Activated gamma-delta T cell (primary cell): ENCODE data around the gene IGSF22.

ENCODE experiments used
- DNase-seq: peaks from one replicate; lab custom pipeline; 2025; lab: John Stamatoyannopoulos, UW
- total RNA-seq, 2 donors: gene quantifications; one replicate each; lab custom pipeline; 2026; lab: John Stamatoyannopoulos, UW

Gene IGSF22
- 1.2 to 1.7 reads per million in 2 donors for total RNA-seq

- DNase-seq: no peak
Measured at GRCh38 chr11:18726040-18726439, at the start of gene IGSF22. Gene IGSF22, minus strand, starts transcription at chr11:18726188. Its CDS starts 1,952 bp downstream, at chr11:18724236.

- no peak for DNase-seq
Measured at GRCh38 chr11:18774801-18775200, 48.8 kb upstream of the IGSF22 start.

- DNase-seq: no peak
Measured at GRCh38 chr11:18773681-18774080, 47.7 kb upstream of the IGSF22 start.

- DNase-seq: no peak
Measured at GRCh38 chr11:18773104-18773503, 47.1 kb upstream of the IGSF22 start.

- no peak for DNase-seq
Measured at GRCh38 chr11:18772211-18772610, 46.2 kb upstream of the IGSF22 start.

GRCh38 chr11:18771266-18772035 is 45.5 kb upstream of the IGSF22 start:
- DNase-seq: no peak

- no peak for DNase-seq
Measured at GRCh38 chr11:18770479-18771125, 44.6 kb upstream of the IGSF22 start.

- DNase-seq: no peak
Measured at GRCh38 chr11:18769802-18770456, 43.9 kb upstream of the IGSF22 start.

GRCh38 chr11:18768978-18769377 is 43.0 kb upstream of the IGSF22 start:
- DNase-seq: no peak

- no peak for DNase-seq
Measured at GRCh38 chr11:18768472-18768901, 42.5 kb upstream of the IGSF22 start.

- no peak for DNase-seq
Measured at GRCh38 chr11:18766015-18766414, 40.0 kb upstream of the IGSF22 start.

- DNase-seq: no peak
Measured at GRCh38 chr11:18765554-18765953, 39.6 kb upstream of the IGSF22 start.

GRCh38 chr11:18761741-18762140 is 35.8 kb upstream of the IGSF22 start:
- no peak for DNase-seq

- no peak for DNase-seq
Measured at GRCh38 chr11:18761144-18761543, 35.2 kb upstream of the IGSF22 start.

- DNase-seq: no peak
Measured at GRCh38 chr11:18757811-18758210, 31.8 kb upstream of the IGSF22 start.

- no peak for DNase-seq
Measured at GRCh38 chr11:18756889-18757288, 30.9 kb upstream of the IGSF22 start.

GRCh38 chr11:18754308-18754707 is 28.3 kb upstream of the IGSF22 start:
- DNase-seq: no peak

- no peak for DNase-seq
Measured at GRCh38 chr11:18752502-18752901, 26.5 kb upstream of the IGSF22 start.

- DNase-seq: no peak
Measured at GRCh38 chr11:18750944-18751343, 25.0 kb upstream of the IGSF22 start.

- no peak for DNase-seq
Measured at GRCh38 chr11:18749681-18750319, 23.8 kb upstream of the IGSF22 start.

- DNase-seq: no peak
Measured at GRCh38 chr11:18748766-18749365, 22.9 kb upstream of the IGSF22 start.

GRCh38 chr11:18745251-18745650 is 19.3 kb upstream of the IGSF22 start:
- DNase-seq: no peak
